Astrocyte of the spinal cord (primary cell): ENCODE data around the gene APOOL.
"Not testable (repeated sequence)": the region's sequence is repeated elsewhere in the genome, so short reads cannot be mapped to it uniquely, and the experiment has no call there.

ENCODE experiments used
- DNase-seq: peaks from one replicate; pipeline ENCODE4 v3.0.0; 2011; ENCODE audit warnings: low read depth, low spot score
- H3K4me3 ChIP-seq: 2 replicates; pipeline ENCODE4 v1.5.1; 2011; ENCODE audit warnings: low read depth, mild to moderate bottlenecking, low read length, moderate library complexity
- in situ Hi-C: cut with HindIII; loops from 2 replicates; pipeline ENCODE4 v1.10.0; 2017; ENCODE audit warnings: low sequenced_read_pairs
- TF ChIP-seq, protein P1 (sequence below): IDR thresholded peaks from 2 replicates; pipeline ENCODE4 v1.5.1; 2012; ENCODE audit warnings: low read depth, mild to moderate bottlenecking, low read length, inconsistent platforms

The APOOL gene, protein sequence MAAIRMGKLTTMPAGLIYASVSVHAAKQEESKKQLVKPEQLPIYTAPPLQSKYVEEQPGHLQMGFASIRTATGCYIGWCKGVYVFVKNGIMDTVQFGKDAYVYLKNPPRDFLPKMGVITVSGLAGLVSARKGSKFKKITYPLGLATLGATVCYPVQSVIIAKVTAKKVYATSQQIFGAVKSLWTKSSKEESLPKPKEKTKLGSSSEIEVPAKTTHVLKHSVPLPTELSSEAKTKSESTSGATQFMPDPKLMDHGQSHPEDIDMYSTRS

DNA sequence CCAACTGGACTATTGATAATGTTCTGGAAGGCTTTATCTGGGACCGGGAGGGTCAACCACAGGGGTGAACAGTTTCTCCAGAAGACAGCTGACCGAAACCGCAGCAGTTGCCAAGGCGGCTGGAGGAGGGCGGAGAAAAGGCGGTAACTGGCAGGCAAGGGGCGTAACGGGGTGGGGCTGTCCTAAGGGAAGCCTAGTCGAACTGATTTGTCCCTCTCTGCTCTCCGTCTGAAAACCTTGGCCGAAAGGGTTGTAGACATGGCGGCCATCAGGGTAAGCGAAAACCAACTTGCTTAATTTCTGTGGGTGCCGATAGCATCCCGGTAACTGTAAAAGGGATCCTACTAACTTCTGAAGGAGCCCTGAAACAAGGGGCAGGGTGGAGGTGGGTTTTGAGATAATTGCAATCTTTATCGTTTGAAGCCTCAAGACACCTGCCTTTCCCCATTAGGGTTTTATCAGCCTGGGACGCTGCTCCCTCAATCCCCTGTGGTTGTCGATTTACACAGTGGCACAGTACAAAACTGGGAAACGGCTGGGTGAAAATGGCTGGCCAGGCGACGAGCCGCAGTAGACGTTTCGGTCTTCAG, at the start of gene APOOL:
Gene APOOL, plus strand, starts transcription at position 223 of the 590 bp plus-strand sequence. Its CDS starts 36 bp downstream, at position 259.
- in situ Hi-C loops = no loop called here
- peak; percentile 89 for DNase-seq
- H3K4me3 ChIP-seq = peak within 1 kb of the TSS; percentile 71
- TF ChIP-seq, protein P1, sequence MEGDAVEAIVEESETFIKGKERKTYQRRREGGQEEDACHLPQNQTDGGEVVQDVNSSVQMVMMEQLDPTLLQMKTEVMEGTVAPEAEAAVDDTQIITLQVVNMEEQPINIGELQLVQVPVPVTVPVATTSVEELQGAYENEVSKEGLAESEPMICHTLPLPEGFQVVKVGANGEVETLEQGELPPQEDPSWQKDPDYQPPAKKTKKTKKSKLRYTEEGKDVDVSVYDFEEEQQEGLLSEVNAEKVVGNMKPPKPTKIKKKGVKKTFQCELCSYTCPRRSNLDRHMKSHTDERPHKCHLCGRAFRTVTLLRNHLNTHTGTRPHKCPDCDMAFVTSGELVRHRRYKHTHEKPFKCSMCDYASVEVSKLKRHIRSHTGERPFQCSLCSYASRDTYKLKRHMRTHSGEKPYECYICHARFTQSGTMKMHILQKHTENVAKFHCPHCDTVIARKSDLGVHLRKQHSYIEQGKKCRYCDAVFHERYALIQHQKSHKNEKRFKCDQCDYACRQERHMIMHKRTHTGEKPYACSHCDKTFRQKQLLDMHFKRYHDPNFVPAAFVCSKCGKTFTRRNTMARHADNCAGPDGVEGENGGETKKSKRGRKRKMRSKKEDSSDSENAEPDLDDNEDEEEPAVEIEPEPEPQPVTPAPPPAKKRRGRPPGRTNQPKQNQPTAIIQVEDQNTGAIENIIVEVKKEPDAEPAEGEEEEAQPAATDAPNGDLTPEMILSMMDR = no peak

DNA sequence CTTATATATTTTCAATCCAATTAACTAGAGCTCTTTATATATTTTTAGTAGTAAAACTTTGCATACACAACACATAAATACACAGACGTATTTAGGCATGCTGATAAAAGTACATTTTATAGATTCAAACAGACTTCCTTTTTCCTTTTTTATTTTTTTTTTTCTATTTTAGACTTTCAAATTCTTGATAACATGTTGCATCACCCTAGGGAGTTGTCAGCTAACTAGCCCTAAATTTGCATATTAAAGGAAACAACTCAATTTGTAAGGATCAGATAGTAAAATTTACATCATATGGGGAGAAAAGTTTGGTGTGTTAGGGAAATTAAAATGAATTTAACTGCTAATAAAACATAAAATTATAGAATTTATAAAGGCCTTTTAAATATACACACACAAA, 47.4 kb upstream of the APOOL start:
- TF ChIP-seq, protein P1 = no peak
- in situ Hi-C loops = no loop called here
- no peak for DNase-seq
- H3K4me3 ChIP-seq = no peak overlapping the region

DNA sequence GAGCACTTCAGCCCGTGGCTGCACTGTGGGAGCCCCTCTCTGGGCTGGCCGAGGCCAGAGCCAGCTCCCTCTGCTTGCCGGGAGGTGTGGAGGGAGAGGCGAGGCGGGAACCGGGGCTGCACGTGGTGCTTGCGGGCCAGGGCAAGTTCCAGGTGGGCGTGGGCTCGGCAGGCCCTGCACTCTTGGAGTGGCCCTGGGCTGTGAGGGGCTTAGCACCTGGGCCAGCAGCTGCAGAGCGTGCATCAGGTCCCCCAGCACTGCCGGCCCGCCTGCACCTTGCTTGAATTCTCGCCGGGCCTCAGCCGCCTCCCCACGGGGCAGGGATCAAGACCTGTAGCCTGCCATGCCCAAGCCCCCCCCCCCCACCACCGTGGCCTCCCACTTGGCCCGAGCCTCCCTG, 28.9 kb upstream of the APOOL start:
- in situ Hi-C loops = no loop called here
- no peak for DNase-seq

DNA sequence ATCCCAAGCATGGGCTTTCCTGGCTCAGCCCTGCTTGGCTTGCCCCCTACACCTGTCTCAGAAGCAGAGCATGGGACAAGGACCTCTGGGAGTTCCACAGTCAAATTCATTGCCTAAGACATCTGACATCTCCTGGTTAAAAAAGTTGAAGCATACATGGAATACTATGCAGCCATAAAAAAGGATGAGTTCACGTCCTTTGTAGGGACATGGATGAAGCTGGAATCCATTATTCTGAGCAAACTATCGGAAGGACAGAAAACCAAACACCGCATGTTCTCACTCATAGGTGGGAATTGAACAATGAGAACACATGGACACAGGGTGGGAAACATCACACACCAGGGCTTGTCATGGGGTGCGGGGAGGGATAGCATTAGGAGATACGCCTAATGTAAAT, 11.9 kb upstream of the APOOL start:
- in situ Hi-C loops, H3K4me3 ChIP-seq, DNase-seq: not testable (repeated sequence)

More for the DNA sequence above, 28.9 kb upstream of the APOOL start:
- TF ChIP-seq, protein P1 = no peak
- no peak overlapping the region for H3K4me3 ChIP-seq

DNA sequence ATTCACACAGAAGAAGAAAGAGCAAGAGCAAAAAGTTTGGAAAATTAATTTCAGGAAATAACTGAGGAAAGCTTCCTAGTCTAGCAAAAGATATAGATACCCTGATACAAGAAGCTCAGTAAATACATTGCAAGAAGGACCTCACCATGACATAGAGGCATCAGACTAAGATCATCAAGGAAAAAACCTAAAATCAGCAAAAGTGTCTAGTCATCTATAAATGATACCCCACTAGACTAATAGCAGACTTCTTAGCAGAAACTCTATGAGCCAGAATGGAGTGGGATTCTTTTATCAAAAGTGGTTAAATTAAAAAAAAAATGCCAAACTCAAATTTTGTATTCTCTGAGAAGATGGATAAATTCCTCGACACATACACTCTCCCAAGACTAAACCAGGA, 10.5 kb upstream of the APOOL start:
- TF ChIP-seq, protein P1 = no peak
- DNase-seq = no peak
- no peak overlapping the region for H3K4me3 ChIP-seq
- in situ Hi-C loops = no loop called here

DNA sequence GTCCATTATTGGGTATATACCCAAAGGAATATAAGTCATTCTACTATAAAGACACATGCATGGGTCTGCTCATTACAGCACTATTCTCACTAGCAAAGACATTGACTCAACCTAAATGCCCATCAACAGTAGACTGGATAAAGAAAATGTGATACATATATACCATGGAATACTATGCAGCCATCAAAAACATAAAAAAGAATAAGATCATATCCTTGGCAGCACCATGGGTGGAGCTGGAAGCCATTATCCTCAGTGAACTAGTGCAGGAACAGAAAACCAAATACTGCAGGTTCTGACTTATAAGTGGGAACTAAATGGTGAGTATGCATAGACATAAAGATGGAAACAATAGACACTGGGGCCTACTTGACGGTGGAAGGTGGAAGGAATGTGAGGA, 2.3 kb upstream of the APOOL start:
- in situ Hi-C loops = no loop called here
- TF ChIP-seq, protein P1 = no peak
- no peak for DNase-seq
- H3K4me3 ChIP-seq = no peak overlapping the region

DNA sequence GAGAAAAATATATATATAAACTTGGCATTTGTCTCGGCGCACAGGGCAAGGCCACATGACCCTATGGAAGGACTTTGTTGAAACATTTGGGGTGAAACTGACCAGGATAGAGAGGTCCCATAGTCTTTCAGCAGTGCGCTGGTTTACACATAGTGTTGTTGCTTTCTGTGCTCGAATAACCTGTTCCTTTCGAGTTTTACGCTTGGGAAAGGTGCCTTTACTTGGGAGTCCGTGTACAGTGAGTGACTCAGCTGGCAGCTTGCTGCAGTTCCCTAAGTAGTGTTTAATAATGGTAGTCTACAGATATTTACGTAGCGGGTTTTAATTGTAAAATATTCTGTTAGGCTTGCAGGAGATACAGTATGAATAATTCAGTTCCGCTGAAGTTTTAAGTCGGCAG, 578 bp downstream of the APOOL start:
- in situ Hi-C loops = no loop called here
- TF ChIP-seq, protein P1 = no peak
- peak; percentile 23 for DNase-seq
- peak overlapping the region; percentile 71 for H3K4me3 ChIP-seq
